MM.1S (cell line): ENCODE results near the gene ODF2.
"Not testable (repeated sequence)": the region's sequence is repeated elsewhere in the genome, so short reads cannot be mapped to it uniquely, and the experiment has no call there.

ENCODE experiments used
- CTCF ChIP-seq: fragments of 300-600 bp; sonication (generic); IDR thresholded peaks from 2 replicates; pipeline ENCODE4 v1.5.1; 2016; ENCODE audit warnings: antibody characterized with exemption, low read length, mixed read lengths
- EZH2 ChIP-seq: fragments of 300-600 bp; sonication (generic); optimal IDR thresholded peaks from 2 replicates; pipeline ENCODE3; 2017; ENCODE audit warnings: low read depth, mild to moderate bottlenecking, antibody characterized with exemption, low read length, mixed read lengths
- EZH2phosphoT487 ChIP-seq: fragments of 300-600 bp; sonication (generic); IDR thresholded peaks from 2 replicates; pipeline ENCODE4 v1.6.1; 2018; ENCODE audit warnings: antibody characterized with exemption, low read length

GRCh38 chr9:128413728-128414127 is 42.1 kb upstream of the ODF2 start:
- not testable (repeated sequence) for TF ChIP-seq CTCF, EZH2, EZH2phosphoT487
